CD4-positive, alpha-beta memory T cell (primary cell): Measurements from ENCODE around the gene ANKMY1. TPM values are rescaled to one million over a fixed set of nuclear protein-coding genes. Genes with fewer than 3 reads are reported as not detected.
A peak's percentile ranks its signal among the peaks of the same experiment; 100 is the strongest.

Experiments
- CTCF ChIA-PET: fragments of 350-600 bp; sonication (Branson Sonifier 250); formaldehyde crosslinking; loops from one replicate; lab custom pipeline; 2021; ENCODE audit warnings: inconsistent platforms; ENCODE audit not compliant: partially characterized antibody; lab: Charles Lee
- POLR2A ChIA-PET: fragments of 350-600 bp; sonication (Branson Sonifier 250); formaldehyde crosslinking; loops from one replicate; lab custom pipeline; 2021; ENCODE audit not compliant: partially characterized antibody; lab: Charles Lee
- DNase-seq, 5 donors: peaks; one replicate each; pipeline versions ENCODE4 v3.0.0 to v3.0.0-alpha.2; 2020 to 2022; ENCODE audit warnings: mixed read lengths in 1 of 5
- H3K27ac ChIP-seq: one replicate; pipeline ENCODE4 v1.7.0; 2013; ENCODE audit warnings: low read depth, low read length
- H3K27me3 ChIP-seq: 2 replicates; pipeline ENCODE4 v1.7.0; 2013; ENCODE audit warnings: mild to moderate bottlenecking, low read length, moderate library complexity; ENCODE audit not compliant: insufficient read depth
- H3K36me3 ChIP-seq: 2 replicates; pipeline ENCODE4 v1.7.0; 2013; ENCODE audit warnings: mild to moderate bottlenecking, low read length, moderate library complexity; ENCODE audit not compliant: insufficient read depth
- H3K4me1 ChIP-seq: 2 replicates; pipeline ENCODE4 v1.7.0; 2013; ENCODE audit warnings: mild to moderate bottlenecking, low read length, moderate library complexity; ENCODE audit not compliant: insufficient read depth
- H3K4me3 ChIP-seq, 2 donors: one replicate each; pipeline ENCODE4 v1.7.0; 2013; ENCODE audit warnings: low read length in 2 of 2, mild to moderate bottlenecking in 1 of 2
- H3K9me3 ChIP-seq, 2 donors: one replicate each; pipeline ENCODE4 v1.7.0; 2013; ENCODE audit warnings: low read length in 2 of 2, control low read depth in 1 of 2; ENCODE audit not compliant: control insufficient read depth in 1 of 2
- H3K27ac Mint-ChIP-seq, 7 donors: one replicate each; pipeline ENCODE4 v1.8.0; 2020 to 2021; ENCODE audit warnings: mixed read lengths in 7 of 7, mild to moderate bottlenecking in 6 of 7, inconsistent platforms in 3 of 7, moderate library complexity in 3 of 7
- H3K27me3 Mint-ChIP-seq, 2 donors: one replicate each; pipeline ENCODE4 v1.8.0; 2020 to 2021; ENCODE audit warnings: mixed read lengths in 2 of 2
- H3K36me3 Mint-ChIP-seq, 2 donors: one replicate each; pipeline ENCODE4 v1.8.0; 2020 to 2021; ENCODE audit warnings: mixed read lengths in 2 of 2, inconsistent platforms in 1 of 2, mild to moderate bottlenecking in 1 of 2
- H3K4me1 Mint-ChIP-seq, 4 donors: one replicate each; pipeline ENCODE4 v1.8.0; 2020 to 2021; ENCODE audit warnings: mixed read lengths in 4 of 4, mild to moderate bottlenecking in 1 of 4
- H3K4me3 Mint-ChIP-seq, 8 donors: one replicate each; pipeline ENCODE4 v1.8.0; 2020 to 2021; ENCODE audit warnings: mixed read lengths in 8 of 8, mild to moderate bottlenecking in 7 of 8, moderate library complexity in 6 of 8, inconsistent platforms in 3 of 8
- H3K9me3 Mint-ChIP-seq, 8 donors: one replicate each; pipeline ENCODE4 v1.8.0; 2020 to 2021; ENCODE audit warnings: mixed read lengths in 8 of 8, mild to moderate bottlenecking in 5 of 8, inconsistent platforms in 3 of 8, moderate library complexity in 1 of 8
- intact Hi-C: fragments of 100-400 bp; cut with micrococcal nuclease; formaldehyde crosslinking; loops from one replicate; pipeline ENCODE4 v1.15.1; 2023
- polyA plus RNA-seq, 2 donors: library from polyadenylated mRNA; unstranded; fragments of 300-500 nt; fragmentation: Illumina TruSeq; gene quantifications; one replicate each; pipeline ENCODE4 v1.2.3, GENCODE V29; 2021
- total RNA-seq, 2 experiments: library from RNA; stranded (reverse); gene quantifications; one replicate each; pipeline ENCODE4 v1.2.3, GENCODE V29; 2021

ANKMY1 gene
- total and polyA plus RNA-seq, 4 experiments from 2014 or later, result 9.4 to 84.8 (median 43.3) TPM

- no peak for DNase-seq
- Mint-ChIP-seq H3K27me3 (no peaks in the 10 kb centered on the region), H3K4me1 (peaks cover 0 to 5% (median 0%) of the 10 kb centered on the region in 4 donors), H3K9me3 (peaks cover 0 to 3% (median 0%) of the 10 kb centered on the region in 8 donors), H3K4me3 (no peak overlapping the region), H3K36me3 (peaks cover 0 to 13% of the 10 kb centered on the region in 2 donors), H3K27ac (no peak overlapping the region)
- ChIA-PET POLR2A (no interaction called here), CTCF (no interaction called here)
- Histone ChIP-seq H3K9me3 (no peaks in the 10 kb centered on the region), H3K27me3 (no peaks in the 10 kb centered on the region), H3K27ac (no peak overlapping the region), H3K4me3 (no peak overlapping the region), H3K36me3 (no peaks in the 10 kb centered on the region), H3K4me1 (no peaks in the 10 kb centered on the region)
- intact Hi-C loops, result no loop called here
Observed at GRCh38 chr2:240467659-240468302, 90.0 kb downstream of the ANKMY1 start.

DNA sequence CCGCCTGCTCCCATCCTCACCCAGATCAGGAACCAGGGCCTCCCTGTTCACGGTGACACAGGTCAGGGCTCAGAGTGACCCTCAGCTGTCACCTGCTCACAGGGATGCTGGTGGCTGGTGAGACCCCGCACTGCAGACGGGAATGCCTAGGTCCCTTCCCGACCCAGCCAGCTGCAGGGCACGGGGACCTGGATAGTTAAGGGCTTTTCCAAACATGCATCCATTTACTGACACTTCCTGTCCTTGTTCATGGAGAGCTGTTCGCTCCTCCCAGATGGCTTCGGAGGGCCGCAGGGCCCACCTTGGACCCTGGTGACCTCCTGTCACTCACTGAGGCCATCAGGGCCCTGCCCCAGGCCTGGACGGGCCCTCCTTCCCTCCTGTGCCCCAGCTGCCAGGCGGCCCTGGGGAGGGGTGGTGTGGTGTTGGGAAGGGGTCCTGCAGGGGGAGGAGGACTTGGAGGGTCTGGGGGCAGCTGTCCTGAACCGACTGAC, 90.6 kb downstream of the ANKMY1 start:
- CTCF ChIA-PET, result no interaction called here
- Mint-ChIP-seq H3K9me3 (peaks cover 0 to 3% (median 0%) of the 10 kb centered on the region in 8 donors), H3K27me3 (no peaks in the 10 kb centered on the region), H3K27ac (no peak overlapping the region), H3K4me3 (no peak overlapping the region), H3K36me3 (peaks cover 0 to 13% of the 10 kb centered on the region in 2 donors), H3K4me1 (peaks cover 0 to 5% (median 0%) of the 10 kb centered on the region in 4 donors)
- Histone ChIP-seq H3K36me3 (no peaks in the 10 kb centered on the region), H3K9me3 (no peaks in the 10 kb centered on the region), H3K4me1 (no peaks in the 10 kb centered on the region), H3K27ac (no peak overlapping the region), H3K27me3 (no peaks in the 10 kb centered on the region), H3K4me3 (no peak overlapping the region)
- DNase-seq, result no peak
- POLR2A ChIA-PET, result no interaction called here
- intact Hi-C loops, result no loop called here

DNA sequence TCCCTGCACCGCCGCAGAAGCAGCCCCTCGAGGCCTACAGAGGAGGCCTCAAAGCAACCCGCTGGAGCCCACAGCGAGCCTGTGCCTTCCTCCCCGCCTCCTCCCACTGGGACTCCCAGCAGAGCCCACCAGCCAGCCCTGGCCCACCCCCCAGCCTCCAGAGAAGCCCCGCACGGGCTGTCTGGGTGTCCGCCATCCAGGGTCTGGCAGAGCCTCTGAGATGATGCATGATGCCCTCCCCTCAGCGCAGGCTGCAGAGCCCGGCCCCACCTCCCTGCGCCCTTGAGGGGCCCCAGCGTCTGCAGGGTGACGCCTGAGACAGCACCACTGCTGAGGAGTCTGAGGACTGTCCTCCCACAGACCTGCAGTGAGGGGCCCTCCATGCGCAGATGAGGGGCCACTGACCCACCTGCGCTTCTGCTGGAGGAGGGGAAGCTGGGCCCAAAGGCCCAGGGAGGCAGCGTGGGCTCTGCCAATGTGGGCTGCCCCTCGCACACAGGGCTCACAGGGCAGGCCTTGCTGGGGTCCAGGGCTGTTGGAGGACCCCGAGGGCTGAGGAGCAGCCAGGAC, 91.1 kb downstream of the ANKMY1 start:
- peaks cover 0 to 3% (median 0%) of the 10 kb centered on the region in 8 donors for H3K9me3 Mint-ChIP-seq
- no peaks in the 10 kb centered on the region for H3K36me3 ChIP-seq
- POLR2A ChIA-PET, result no interaction called here
- no peaks in the 10 kb centered on the region for H3K27me3 ChIP-seq
- peaks cover 0 to 13% of the 10 kb centered on the region in 2 donors for H3K36me3 Mint-ChIP-seq
- peak in 1 of 5 donors; percentile 19 for DNase-seq
- CTCF ChIA-PET, result no interaction called here
- no peaks in the 10 kb centered on the region for H3K9me3 ChIP-seq
- peaks cover 0 to 5% (median 0%) of the 10 kb centered on the region in 4 donors for H3K4me1 Mint-ChIP-seq
- H3K27ac Mint-ChIP-seq, result no peak overlapping the region
- H3K27ac ChIP-seq, result no peak overlapping the region
- H3K4me3 Mint-ChIP-seq, result no peak overlapping the region
- H3K27me3 Mint-ChIP-seq, result no peaks in the 10 kb centered on the region
- H3K4me3 ChIP-seq, result no peak overlapping the region
- no peaks in the 10 kb centered on the region for H3K4me1 ChIP-seq
- intact Hi-C loops, result no loop called here

DNA sequence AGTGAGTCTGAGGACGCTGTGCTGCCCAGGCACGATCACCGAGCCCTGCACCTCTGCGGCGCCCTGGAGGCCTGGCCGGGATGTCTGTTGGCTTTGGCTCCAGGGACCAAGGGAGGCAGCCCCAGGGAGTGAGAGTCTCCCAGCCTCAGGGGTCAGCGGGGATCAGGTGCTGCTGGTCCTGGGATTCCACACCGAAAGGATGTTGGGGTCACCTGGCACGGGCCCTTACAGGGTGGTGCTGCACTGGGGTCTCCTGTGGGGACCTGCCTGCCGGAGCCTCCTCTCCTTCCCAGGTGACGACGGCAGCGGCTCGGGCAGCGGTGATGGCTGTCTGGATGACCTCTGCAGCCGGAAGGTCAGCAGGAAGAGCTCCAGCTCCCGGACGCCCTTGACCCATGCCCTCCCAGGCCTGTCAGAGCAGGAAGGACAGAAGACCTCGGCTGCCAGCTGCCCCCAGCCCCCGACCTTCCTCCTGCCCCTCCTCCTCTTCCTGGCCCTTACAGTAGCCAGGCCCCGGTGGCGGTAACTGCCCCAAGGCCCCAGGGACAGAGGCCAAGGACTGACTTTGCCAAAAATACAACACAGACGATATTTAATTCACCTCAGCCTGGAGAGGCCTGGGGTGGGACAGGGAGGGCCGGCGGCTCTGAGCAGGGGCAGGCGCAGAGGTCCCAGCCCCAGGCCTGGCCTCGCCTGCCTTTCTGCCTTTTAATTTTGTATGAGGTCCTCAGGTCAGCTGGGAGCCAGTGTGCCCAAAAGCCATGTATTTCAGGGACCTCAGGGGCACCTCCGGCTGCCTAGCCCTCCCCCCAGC, 91.8 kb downstream of the ANKMY1 start:
- Histone ChIP-seq H3K9me3 (no peaks in the 10 kb centered on the region), H3K27ac (no peak overlapping the region), H3K4me1 (no peaks in the 10 kb centered on the region), H3K4me3 (no peak overlapping the region), H3K36me3 (no peaks in the 10 kb centered on the region), H3K27me3 (no peaks in the 10 kb centered on the region)
- intact Hi-C loops, result no loop called here
- CTCF ChIA-PET, result no interaction called here
- POLR2A ChIA-PET, result no interaction called here
- peak in 1 of 5 donors; percentile 4 for DNase-seq
- H3K27me3 Mint-ChIP-seq, result no peaks in the 10 kb centered on the region
- H3K9me3 Mint-ChIP-seq, result no peaks in the 10 kb centered on the region
- H3K27ac Mint-ChIP-seq, result no peak overlapping the region
- H3K4me3 Mint-ChIP-seq, result no peak overlapping the region
- H3K36me3 Mint-ChIP-seq, result peaks cover 0 to 13% of the 10 kb centered on the region in 2 donors
- peaks cover 0 to 5% (median 0%) of the 10 kb centered on the region in 4 donors for H3K4me1 Mint-ChIP-seq

DNA sequence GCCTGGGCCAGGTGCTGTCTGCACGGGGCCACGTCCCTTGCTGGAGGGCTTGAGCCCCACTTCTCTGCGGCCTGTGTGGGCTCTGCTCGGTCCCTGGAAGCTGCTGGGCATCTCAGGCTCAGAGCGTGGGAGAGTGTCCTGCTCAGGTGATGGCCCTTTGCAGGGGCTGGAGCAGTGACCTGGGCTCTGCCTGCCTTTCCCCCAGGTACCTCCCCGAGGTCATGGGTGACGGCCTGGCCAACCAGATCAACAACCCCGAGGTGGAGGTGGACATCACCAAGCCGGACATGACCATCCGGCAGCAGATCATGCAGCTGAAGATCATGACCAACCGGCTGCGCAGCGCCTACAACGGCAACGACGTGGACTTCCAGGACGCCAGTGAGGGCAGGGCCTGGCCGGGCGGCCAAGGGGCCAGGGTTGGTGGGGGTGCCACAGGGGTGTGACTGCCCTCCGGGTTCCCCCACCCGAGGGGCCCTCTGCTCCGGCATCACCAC, 92.5 kb downstream of the ANKMY1 start:
- DNase-seq, result peak in 1 of 5 donors; percentile 14
- Histone ChIP-seq H3K4me1 (no peaks in the 10 kb centered on the region), H3K27ac (no peak overlapping the region), H3K27me3 (no peaks in the 10 kb centered on the region), H3K9me3 (no peaks in the 10 kb centered on the region), H3K4me3 (no peak overlapping the region), H3K36me3 (no peaks in the 10 kb centered on the region)
- intact Hi-C loops, result no loop called here
- peak overlapping the region in 2 of 7 donors; percentile 46 to 51 for H3K27ac Mint-ChIP-seq
- peaks cover 0 to 7% of the 10 kb centered on the region in 2 donors for H3K36me3 Mint-ChIP-seq
- no peaks in the 10 kb centered on the region for H3K27me3 Mint-ChIP-seq
- peaks cover 0 to 5% (median 0%) of the 10 kb centered on the region in 4 donors for H3K4me1 Mint-ChIP-seq
- CTCF ChIA-PET, result no interaction called here
- H3K4me3 Mint-ChIP-seq, result no peak overlapping the region
- POLR2A ChIA-PET, result no interaction called here
- no peaks in the 10 kb centered on the region for H3K9me3 Mint-ChIP-seq

GRCh38 chr2:240464514-240465241, 93.1 kb downstream of the ANKMY1 start:
- H3K4me1 ChIP-seq, result no peaks in the 10 kb centered on the region
- no peak for DNase-seq
- intact Hi-C loops, result no loop called here
- no peak overlapping the region for H3K4me3 Mint-ChIP-seq
- H3K9me3 ChIP-seq, result no peaks in the 10 kb centered on the region
- H3K27ac ChIP-seq, result no peak overlapping the region
- H3K9me3 Mint-ChIP-seq, result no peaks in the 10 kb centered on the region
- H3K36me3 ChIP-seq, result no peaks in the 10 kb centered on the region
- H3K36me3 Mint-ChIP-seq, result peaks cover 0 to 2% of the 10 kb centered on the region in 2 donors
- CTCF ChIA-PET, result no interaction called here
- H3K4me3 ChIP-seq, result no peak overlapping the region
- peaks cover 0 to 3% (median 0%) of the 10 kb centered on the region in 4 donors for H3K4me1 Mint-ChIP-seq
- H3K27ac Mint-ChIP-seq, result peak overlapping the region in 1 of 7 donors; percentile 46
- H3K27me3 Mint-ChIP-seq, result no peaks in the 10 kb centered on the region
- POLR2A ChIA-PET, result no interaction called here
- H3K27me3 ChIP-seq, result no peaks in the 10 kb centered on the region
